Stimulated activated CD8-positive, alpha-beta memory T cell treated with anti-CD3 and anti-CD28 coated beads, Interleukin-7, amount 100 ng/mL, for 48 hours (primary cell): ENCODE measurements around the gene C16orf90.

ENCODE experiments used
- DNase-seq, 2 donors: peaks; one replicate each; pipeline ENCODE4 v3.0.0-alpha.2; 2020; ENCODE audit warnings: low read depth in 1 of 2; ENCODE audit errors: extremely low read depth in 1 of 2

C16orf90 gene

GRCh38 chr16:3467921-3468320 is 27.4 kb downstream of the C16orf90 start:
- DNase-seq = no peak

GRCh38 chr16:3467182-3467581 is 28.1 kb downstream of the C16orf90 start:
- DNase-seq = no peak

- DNase-seq = no peak
Measured at GRCh38 chr16:3465911-3466584, 29.2 kb downstream of the C16orf90 start.

GRCh38 chr16:3465301-3465700 is 30.0 kb downstream of the C16orf90 start:
- DNase-seq = no peak

- DNase-seq = peak; percentile 6 to 31
Measured at GRCh38 chr16:3461151-3461550, 34.1 kb downstream of the C16orf90 start.

- DNase-seq = no peak
Measured at GRCh38 chr16:3460585-3460984, 34.7 kb downstream of the C16orf90 start.

- DNase-seq = no peak
Measured at GRCh38 chr16:3460121-3460520, 35.2 kb downstream of the C16orf90 start.

GRCh38 chr16:3459401-3460090 is 35.7 kb downstream of the C16orf90 start:
- no peak for DNase-seq

GRCh38 chr16:3458852-3459361 is 36.4 kb downstream of the C16orf90 start:
- no peak for DNase-seq

GRCh38 chr16:3458278-3458851 is 36.9 kb downstream of the C16orf90 start:
- DNase-seq = no peak

- DNase-seq = peak; percentile 78 to 81
Measured at GRCh38 chr16:3457434-3458252, 37.6 kb downstream of the C16orf90 start.

GRCh38 chr16:3454631-3455147 is 40.6 kb downstream of the C16orf90 start:
- DNase-seq = no peak

- DNase-seq = no peak
Measured at GRCh38 chr16:3454093-3454492, 41.2 kb downstream of the C16orf90 start.

- DNase-seq = peak in 1 of 2 donors; percentile 32
Measured at GRCh38 chr16:3444032-3444388, 51.3 kb downstream of the C16orf90 start.
